Naive B cell (primary cell): ENCODE results near the gene CNTNAP5. TPM values are rescaled to one million over a fixed set of nuclear protein-coding genes. Genes with fewer than 3 reads are reported as not detected.

ENCODE experiments used
- ATAC-seq, 2 donors: fragments of 150-1000 bp; cut with Tn5 transposase; 2 replicates each; pipeline ENCODE4 v1.10.0; 2021; ENCODE audit warnings: low read depth in 2 of 2, mild to moderate bottlenecking in 2 of 2, moderate library complexity in 2 of 2
- DNase-seq: peaks from one replicate; pipeline ENCODE4 v3.0.0; 2022
- H3K27ac Mint-ChIP-seq, 6 donors: one replicate each; pipeline ENCODE4 v1.8.0; 2020 to 2022; ENCODE audit warnings: mild to moderate bottlenecking in 6 of 6, mixed read lengths in 6 of 6, moderate library complexity in 5 of 6, inconsistent platforms in 2 of 6
- H3K27me3 Mint-ChIP-seq, 3 donors: one replicate each; pipeline ENCODE4 v1.8.0; 2021 to 2022; ENCODE audit warnings: mixed read lengths in 3 of 3, mild to moderate bottlenecking in 1 of 3
- H3K36me3 Mint-ChIP-seq, 2 donors: one replicate each; pipeline ENCODE4 v1.8.0; 2020 to 2022; ENCODE audit warnings: mixed read lengths in 2 of 2, inconsistent platforms in 1 of 2, mild to moderate bottlenecking in 1 of 2
- H3K4me1 Mint-ChIP-seq, 3 donors: one replicate each; pipeline ENCODE4 v1.8.0; 2020 to 2022; ENCODE audit warnings: mixed read lengths in 3 of 3, inconsistent platforms in 1 of 3, mild to moderate bottlenecking in 1 of 3, moderate library complexity in 1 of 3
- H3K4me3 Mint-ChIP-seq, 8 donors: one replicate each; pipeline ENCODE4 v1.8.0; 2020 to 2022; ENCODE audit warnings: mild to moderate bottlenecking in 8 of 8, mixed read lengths in 8 of 8, moderate library complexity in 8 of 8, inconsistent platforms in 2 of 8
- H3K9me3 Mint-ChIP-seq, 7 donors: one replicate each; pipeline ENCODE4 v1.8.0; 2020 to 2022; ENCODE audit warnings: mixed read lengths in 7 of 7, mild to moderate bottlenecking in 5 of 7, inconsistent platforms in 2 of 7, moderate library complexity in 1 of 7
- polyA plus RNA-seq, 6 donors: library from polyadenylated mRNA; unstranded; fragments of 300-500 nt; fragmentation: Illumina TruSeq; gene quantifications; one replicate each; pipeline ENCODE4 v1.2.3, GENCODE V29; 2021; ENCODE audit warnings: low read depth in 6 of 6

CNTNAP5 gene
- polyA plus RNA-seq, 6 donors from 2014 or later: not detected

DNA sequence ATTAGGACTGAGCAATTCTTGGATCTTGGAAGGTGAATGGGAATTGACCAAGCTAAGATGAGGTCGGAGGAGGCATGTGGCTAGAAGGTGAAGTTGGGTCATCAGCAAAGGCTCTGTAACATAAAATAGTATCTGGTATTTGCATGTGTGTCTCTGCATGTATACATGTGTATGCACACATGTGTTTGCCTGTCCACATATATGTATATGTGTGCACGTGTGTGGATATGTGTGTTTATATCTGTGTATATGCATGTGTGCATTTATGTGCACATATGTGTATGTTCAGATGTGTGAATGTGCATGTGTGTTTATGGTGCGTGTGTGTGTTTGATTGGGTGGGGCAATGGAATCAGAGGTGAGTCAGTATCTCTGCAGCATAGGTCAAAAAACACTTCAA lies 664.3 kb downstream of the CNTNAP5 start:
- DNase-seq (no peak), ATAC-seq (no peak)
- Mint-ChIP-seq H3K4me1 (no peaks in the 10 kb centered on the region), H3K27me3 (no peaks in the 10 kb centered on the region), H3K36me3 (no peaks in the 10 kb centered on the region), H3K4me3 (no peak overlapping the region), H3K27ac (no peak overlapping the region), H3K9me3 (peaks cover 10 to 35% (median 15%) of the 10 kb centered on the region in 7 donors)

- Mint-ChIP-seq H3K4me1 (no peaks in the 10 kb centered on the region), H3K36me3 (no peaks in the 10 kb centered on the region), H3K27me3 (no peaks in the 10 kb centered on the region), H3K9me3 (peaks cover 10 to 35% (median 15%) of the 10 kb centered on the region in 7 donors), H3K27ac (no peak overlapping the region), H3K4me3 (no peak overlapping the region)
- ATAC-seq: no peak
- no peak for DNase-seq
Measured at GRCh38 chr2:124692216-124692615, 667.1 kb downstream of the CNTNAP5 start.

DNA sequence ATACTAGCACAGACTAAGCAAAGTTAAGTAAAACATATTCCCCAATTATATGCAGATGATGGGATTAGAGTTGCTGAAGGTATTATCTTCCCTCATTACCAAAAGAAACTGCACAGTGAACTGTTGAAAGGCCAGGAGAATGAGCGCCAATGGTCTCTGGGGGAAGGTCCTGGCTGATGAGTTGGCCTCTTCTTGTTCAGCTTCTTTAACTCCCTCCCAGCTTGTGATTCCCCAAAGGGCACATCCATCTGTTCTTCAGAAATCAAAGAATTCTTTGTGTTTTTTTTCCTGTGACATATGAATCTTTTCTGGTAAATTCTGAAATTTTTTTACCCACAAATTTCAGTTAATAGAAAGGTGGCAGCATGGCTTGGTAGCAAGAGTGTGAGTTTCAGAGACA lies 667.6 kb downstream of the CNTNAP5 start:
- Mint-ChIP-seq H3K27ac (peak overlapping the region in 1 of 6 donors; percentile 65), H3K9me3 (peaks cover 10 to 31% (median 15%) of the 10 kb centered on the region in 7 donors), H3K4me1 (no peaks in the 10 kb centered on the region), H3K27me3 (no peaks in the 10 kb centered on the region), H3K36me3 (no peaks in the 10 kb centered on the region), H3K4me3 (no peak overlapping the region)
- ATAC-seq: no peak
- no peak for DNase-seq

DNA sequence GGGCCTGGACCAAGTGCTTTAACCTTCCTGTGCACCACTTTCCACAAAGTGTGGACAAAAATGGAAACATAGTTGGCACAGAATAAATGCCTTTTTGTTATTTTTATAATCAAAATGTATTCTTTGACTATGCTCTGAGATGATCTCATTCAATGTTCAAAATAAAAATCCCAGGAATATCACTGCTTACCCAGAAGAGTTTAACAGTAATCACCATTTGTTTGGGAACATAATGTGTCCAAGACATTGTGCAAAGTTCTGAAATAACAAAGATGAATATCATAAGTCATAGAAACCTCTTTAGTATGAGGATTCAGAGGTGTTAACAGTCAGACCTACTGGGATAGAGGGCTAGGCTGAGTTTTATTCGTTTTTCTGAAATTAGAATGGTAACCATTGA lies 668.1 kb downstream of the CNTNAP5 start:
- Mint-ChIP-seq H3K27ac (no peak overlapping the region), H3K27me3 (no peaks in the 10 kb centered on the region), H3K4me1 (no peaks in the 10 kb centered on the region), H3K36me3 (no peaks in the 10 kb centered on the region), H3K4me3 (no peak overlapping the region), H3K9me3 (peaks cover 10 to 27% (median 15%) of the 10 kb centered on the region in 7 donors)
- no peak for DNase-seq
- ATAC-seq: no peak

DNA sequence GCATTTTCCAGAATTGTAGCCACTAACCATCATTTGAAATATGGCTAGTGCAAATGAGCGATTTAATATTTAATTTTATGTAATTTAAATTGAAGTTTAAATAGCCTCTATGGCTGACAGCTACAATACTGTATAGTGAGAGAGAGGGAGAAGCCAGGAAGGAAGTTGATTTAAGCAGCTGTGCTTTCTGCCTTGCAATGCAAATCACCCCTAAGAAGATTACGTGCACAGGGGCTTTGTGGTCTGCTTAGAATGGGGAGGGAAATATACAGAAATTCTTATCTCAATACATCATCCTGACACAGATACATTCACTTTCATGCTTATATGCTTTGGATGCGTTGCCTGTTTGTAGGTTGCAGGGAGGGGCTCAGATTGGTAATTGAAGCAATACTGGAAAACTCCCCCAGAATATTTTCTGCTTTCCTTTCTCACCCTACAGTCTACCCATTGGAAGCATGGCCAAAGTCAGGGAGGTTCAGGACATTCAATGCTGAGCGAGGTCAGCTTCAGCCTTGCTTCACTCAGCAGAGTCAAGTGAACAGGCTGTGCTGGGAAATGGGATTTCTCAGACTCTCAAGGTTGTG lies 674.0 kb downstream of the CNTNAP5 start:
- no peak overlapping the region for H3K27ac Mint-ChIP-seq
- H3K9me3 Mint-ChIP-seq: peaks cover 0 to 7% (median 2%) of the 10 kb centered on the region in 7 donors
- DNase-seq: no peak
- peaks cover 0 to 4% (median 2%) of the 10 kb centered on the region in 3 donors for H3K4me1 Mint-ChIP-seq
- H3K27me3 Mint-ChIP-seq: no peaks in the 10 kb centered on the region
- no peak overlapping the region for H3K4me3 Mint-ChIP-seq
- ATAC-seq: no peak
- no peaks in the 10 kb centered on the region for H3K36me3 Mint-ChIP-seq

GRCh38 chr2:124702777-124703176 lies 677.7 kb downstream of the CNTNAP5 start:
- Mint-ChIP-seq H3K4me1 (peaks cover 0 to 4% (median 2%) of the 10 kb centered on the region in 3 donors), H3K27ac (no peak overlapping the region), H3K27me3 (no peaks in the 10 kb centered on the region), H3K36me3 (no peaks in the 10 kb centered on the region), H3K4me3 (no peak overlapping the region), H3K9me3 (peaks cover 0 to 16% (median 5%) of the 10 kb centered on the region in 7 donors)
- no peak for DNase-seq
- no peak for ATAC-seq

- no peak for DNase-seq
- Mint-ChIP-seq H3K27ac (no peak overlapping the region), H3K27me3 (no peaks in the 10 kb centered on the region), H3K36me3 (no peaks in the 10 kb centered on the region), H3K4me3 (no peak overlapping the region), H3K4me1 (peaks cover 0 to 4% (median 2%) of the 10 kb centered on the region in 3 donors), H3K9me3 (peaks cover 0 to 18% (median 7%) of the 10 kb centered on the region in 7 donors)
- ATAC-seq: no peak
Measured at GRCh38 chr2:124704071-124704925, 679.2 kb downstream of the CNTNAP5 start.

GRCh38 chr2:124708661-124709060 lies 683.6 kb downstream of the CNTNAP5 start:
- no peak for ATAC-seq
- Mint-ChIP-seq H3K9me3 (peaks cover 4 to 24% (median 7%) of the 10 kb centered on the region in 7 donors), H3K4me3 (no peak overlapping the region), H3K27me3 (no peaks in the 10 kb centered on the region), H3K36me3 (no peaks in the 10 kb centered on the region), H3K27ac (no peak overlapping the region), H3K4me1 (no peaks in the 10 kb centered on the region)
- DNase-seq: no peak

DNA sequence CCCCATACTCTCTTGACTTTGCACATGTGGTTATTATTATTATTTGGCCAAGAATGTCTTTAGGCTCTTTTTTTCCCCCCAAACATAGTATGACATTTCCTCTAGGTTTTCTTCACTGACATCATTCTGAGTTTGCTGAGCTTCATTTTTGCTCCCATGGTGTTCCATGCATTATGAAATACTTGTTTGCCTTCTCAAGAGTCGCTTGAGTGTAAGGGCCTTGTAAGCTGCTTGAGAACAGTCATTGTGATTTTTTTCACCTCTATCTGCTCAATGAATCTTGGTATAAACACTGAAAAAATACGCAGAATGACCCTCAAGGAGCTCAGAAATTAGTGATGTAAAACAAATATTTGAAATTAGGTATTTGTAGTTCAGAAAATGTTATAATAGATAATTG lies 688.9 kb downstream of the CNTNAP5 start:
- H3K4me1 Mint-ChIP-seq: no peaks in the 10 kb centered on the region
- ATAC-seq (no peak), DNase-seq (no peak)
- H3K27ac Mint-ChIP-seq: no peak overlapping the region
- H3K36me3 Mint-ChIP-seq: no peaks in the 10 kb centered on the region
- H3K9me3 Mint-ChIP-seq: peaks cover 0 to 15% (median 5%) of the 10 kb centered on the region in 7 donors
- H3K27me3 Mint-ChIP-seq: no peaks in the 10 kb centered on the region
- H3K4me3 Mint-ChIP-seq: no peak overlapping the region

DNA sequence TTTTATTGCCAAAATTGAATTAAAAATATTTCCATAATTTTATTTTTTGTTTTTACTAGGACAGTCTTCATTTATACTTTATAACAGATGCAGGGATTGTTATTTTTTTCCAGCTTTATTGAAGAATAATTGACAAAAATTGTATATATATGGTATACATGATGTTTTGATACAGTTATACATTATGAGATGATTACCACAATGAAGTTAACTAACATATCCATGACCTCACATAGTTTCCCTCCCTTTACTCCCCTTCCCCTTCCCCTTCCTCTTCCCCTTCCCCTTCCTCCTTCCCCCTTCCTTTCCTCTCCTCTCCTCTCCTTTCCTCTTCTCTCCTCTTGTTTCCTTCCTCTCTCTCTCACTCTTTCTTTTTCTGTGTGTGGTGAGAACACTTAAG lies 700.1 kb downstream of the CNTNAP5 start:
- Mint-ChIP-seq H3K27ac (no peak overlapping the region), H3K4me1 (no peaks in the 10 kb centered on the region), H3K4me3 (no peak overlapping the region), H3K36me3 (no peaks in the 10 kb centered on the region), H3K9me3 (peaks cover 0 to 8% (median 2%) of the 10 kb centered on the region in 7 donors), H3K27me3 (no peaks in the 10 kb centered on the region)
- ATAC-seq: no peak
- DNase-seq: no peak

GRCh38 chr2:124740636-124741035 lies 715.5 kb downstream of the CNTNAP5 start:
- ATAC-seq: no peak
- Mint-ChIP-seq H3K27ac (no peak overlapping the region), H3K9me3 (peaks cover 0 to 3% (median 1%) of the 10 kb centered on the region in 7 donors), H3K36me3 (no peaks in the 10 kb centered on the region), H3K27me3 (no peaks in the 10 kb centered on the region), H3K4me1 (no peaks in the 10 kb centered on the region), H3K4me3 (no peak overlapping the region)
- DNase-seq: no peak

- Mint-ChIP-seq H3K27ac (no peak overlapping the region), H3K9me3 (peaks cover 0 to 20% (median 3%) of the 10 kb centered on the region in 7 donors), H3K36me3 (no peaks in the 10 kb centered on the region), H3K27me3 (no peaks in the 10 kb centered on the region), H3K4me1 (no peaks in the 10 kb centered on the region), H3K4me3 (no peak overlapping the region)
- DNase-seq: no peak
- no peak for ATAC-seq
Measured at GRCh38 chr2:124753842-124754241, 728.8 kb downstream of the CNTNAP5 start.

DNA sequence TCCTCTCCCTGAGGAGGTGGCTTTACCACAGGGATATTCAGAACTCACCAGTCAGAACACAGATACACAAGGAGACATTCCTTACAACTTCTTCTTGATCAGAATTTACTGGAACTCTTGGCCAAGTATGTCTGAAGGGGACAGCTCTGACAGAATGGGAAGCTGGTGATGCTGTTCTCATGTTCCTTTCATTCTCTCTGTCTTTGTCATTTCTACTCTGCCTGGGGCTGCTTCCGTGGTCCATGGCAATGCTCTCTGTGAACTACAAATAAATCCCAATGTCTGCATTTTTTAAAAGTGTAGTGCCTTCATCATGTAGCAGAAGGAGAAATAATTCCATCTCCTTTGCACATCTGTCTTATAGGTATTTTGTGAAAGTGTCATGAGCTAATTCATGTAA lies 730.3 kb downstream of the CNTNAP5 start:
- no peak for ATAC-seq
- Mint-ChIP-seq H3K9me3 (peaks cover 0 to 10% (median 0%) of the 10 kb centered on the region in 7 donors), H3K4me1 (no peaks in the 10 kb centered on the region), H3K36me3 (no peaks in the 10 kb centered on the region), H3K27ac (no peak overlapping the region), H3K27me3 (no peaks in the 10 kb centered on the region), H3K4me3 (no peak overlapping the region)
- DNase-seq: no peak

- ATAC-seq (no peak), DNase-seq (no peak)
- no peaks in the 10 kb centered on the region for H3K36me3 Mint-ChIP-seq
Measured at GRCh38 chr2:124756048-124756447, 731.0 kb downstream of the CNTNAP5 start.

More at GRCh38 chr2:124756048-124756447, 731.0 kb downstream of the CNTNAP5 start:
- H3K27ac Mint-ChIP-seq: no peak overlapping the region
- H3K4me1 Mint-ChIP-seq: no peaks in the 10 kb centered on the region
- H3K9me3 Mint-ChIP-seq: peaks cover 0 to 10% (median 0%) of the 10 kb centered on the region in 7 donors
- no peak overlapping the region for H3K4me3 Mint-ChIP-seq
- H3K27me3 Mint-ChIP-seq: no peaks in the 10 kb centered on the region
